Tibial nerve (tissue), 3 donors: ENCODE measurements around the gene PLCD4.

Source experiments
- POLR2A ChIP-seq, 2 donors: fragments of 450-650 bp; IDR thresholded peaks; one replicate each; pipeline ENCODE4 v1.6.1; 2017; ENCODE audit warnings: antibody characterized with exemption in 2 of 2, mild to moderate bottlenecking in 2 of 2, moderate library complexity in 2 of 2
- TF ChIP-seq, protein P1 (sequence below), 5 experiments: fragments of 200-600 bp in 3 of 5; fragments of 450-650 bp in 2 of 5; sonication (generic) in 3 of 5; IDR thresholded peaks; one replicate each; pipeline ENCODE4 v1.5.1; 2016 to 2019; ENCODE audit warnings: antibody characterized with exemption in 5 of 5, mild to moderate bottlenecking in 3 of 5, moderate library complexity in 2 of 5

DNA sequence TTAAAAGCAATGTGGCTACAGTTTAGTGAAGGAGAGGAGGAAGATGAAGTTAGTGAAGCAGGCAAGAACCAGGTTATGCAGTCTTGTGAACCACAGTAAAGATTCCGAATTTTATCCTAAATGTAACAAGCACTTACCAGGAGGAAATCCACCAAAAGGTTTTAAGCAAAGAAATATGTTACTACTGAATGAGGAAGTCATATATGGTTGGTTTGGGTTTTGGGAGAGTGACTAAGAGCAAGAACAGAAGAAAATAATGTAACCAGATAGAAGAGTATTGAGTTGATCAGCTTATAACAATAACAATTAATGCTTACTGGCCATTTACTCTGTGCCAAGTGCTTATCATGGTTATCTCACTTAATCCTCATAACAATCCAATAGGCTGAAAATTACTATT is 41.4 kb upstream of the PLCD4 start:
- TF ChIP-seq, protein P1, sequence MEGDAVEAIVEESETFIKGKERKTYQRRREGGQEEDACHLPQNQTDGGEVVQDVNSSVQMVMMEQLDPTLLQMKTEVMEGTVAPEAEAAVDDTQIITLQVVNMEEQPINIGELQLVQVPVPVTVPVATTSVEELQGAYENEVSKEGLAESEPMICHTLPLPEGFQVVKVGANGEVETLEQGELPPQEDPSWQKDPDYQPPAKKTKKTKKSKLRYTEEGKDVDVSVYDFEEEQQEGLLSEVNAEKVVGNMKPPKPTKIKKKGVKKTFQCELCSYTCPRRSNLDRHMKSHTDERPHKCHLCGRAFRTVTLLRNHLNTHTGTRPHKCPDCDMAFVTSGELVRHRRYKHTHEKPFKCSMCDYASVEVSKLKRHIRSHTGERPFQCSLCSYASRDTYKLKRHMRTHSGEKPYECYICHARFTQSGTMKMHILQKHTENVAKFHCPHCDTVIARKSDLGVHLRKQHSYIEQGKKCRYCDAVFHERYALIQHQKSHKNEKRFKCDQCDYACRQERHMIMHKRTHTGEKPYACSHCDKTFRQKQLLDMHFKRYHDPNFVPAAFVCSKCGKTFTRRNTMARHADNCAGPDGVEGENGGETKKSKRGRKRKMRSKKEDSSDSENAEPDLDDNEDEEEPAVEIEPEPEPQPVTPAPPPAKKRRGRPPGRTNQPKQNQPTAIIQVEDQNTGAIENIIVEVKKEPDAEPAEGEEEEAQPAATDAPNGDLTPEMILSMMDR (IDR thresholded peaks at IDR 0.05): no peak
- no peak for TF ChIP-seq POLR2A (IDR thresholded peaks at IDR 0.05)
